ENCODE measurements around the gene FXYD7. TPM values are rescaled to one million over a fixed set of nuclear protein-coding genes. Genes with fewer than 3 reads are reported as not detected.
A peak's percentile ranks its signal among the peaks of the same experiment; 100 is the strongest.
"Not testable (repeated sequence)": the region's sequence is repeated elsewhere in the genome, so short reads cannot be mapped to it uniquely, and the experiment has no call there.

The FXYD7 gene
- total and polyA plus RNA-seq, 3 experiments from 2014 or later, result 0.60 to 12.9 (median 1.0) TPM

- Mint-ChIP-seq H3K4me3 (no peak overlapping the region), H3K36me3 (no peaks in the 10 kb centered on the region), H3K27me3 (no peaks in the 10 kb centered on the region), H3K27ac (no peak overlapping the region), H3K4me1 (no peaks in the 10 kb centered on the region), H3K9me3 (no peaks in the 10 kb centered on the region)
- ChIA-PET CTCF (interaction anchor here (1.9 kb wide), 1 partner anchor 10 kb away, joined by 5 read pairs; no protein-coding TSS in a partner anchor), POLR2A (no interaction called here)
- H3K27me3 ChIP-seq (ENCODE audit: insufficient read depth, low read length, poor library complexity, severe bottlenecking), result no peaks in the 10 kb centered on the region
- H3K27ac ChIP-seq (ENCODE audit: low read depth, low read length), result no peak overlapping the region
- no peak overlapping the region for H3K4me3 ChIP-seq (ENCODE audit: low read length)
- H3K4me1 ChIP-seq (ENCODE audit: insufficient read depth, low read length), result no peaks in the 10 kb centered on the region
- DNase-seq, result no peak
- H3K36me3 ChIP-seq (ENCODE audit: insufficient read depth, low read length), result no peaks in the 10 kb centered on the region
- H3K9me3 ChIP-seq (ENCODE audit: low read length), result no peaks in the 10 kb centered on the region
Measured at GRCh38 chr19:35099897-35100275, 43.2 kb upstream of the FXYD7 start.

GRCh38 chr19:35100588-35101533, 42.2 kb upstream of the FXYD7 start:
- H3K9me3 Mint-ChIP-seq, result no peaks in the 10 kb centered on the region

GRCh38 chr19:35101949-35102348, 41.1 kb upstream of the FXYD7 start:
- DNase-seq; H3K27ac Mint-ChIP-seq; H3K4me3 Mint-ChIP-seq; H3K4me3 ChIP-seq (ENCODE audit: low read length); H3K4me1 Mint-ChIP-seq; H3K9me3 Mint-ChIP-seq; H3K27ac ChIP-seq (ENCODE audit: low read depth, low read length); CTCF ChIA-PET; H3K9me3 ChIP-seq (ENCODE audit: low read length); H3K36me3 Mint-ChIP-seq; H3K27me3 Mint-ChIP-seq; POLR2A ChIA-PET; H3K27me3 ChIP-seq (ENCODE audit: insufficient read depth, low read length, poor library complexity, severe bottlenecking); H3K36me3 ChIP-seq (ENCODE audit: insufficient read depth, low read length); H3K4me1 ChIP-seq (ENCODE audit: insufficient read depth, low read length): not testable (repeated sequence)

More at GRCh38 chr19:35100588-35101533, 42.2 kb upstream of the FXYD7 start:
- H3K27me3 ChIP-seq (ENCODE audit: insufficient read depth, low read length, poor library complexity, severe bottlenecking), result no peaks in the 10 kb centered on the region
- no peaks in the 10 kb centered on the region for H3K36me3 ChIP-seq (ENCODE audit: insufficient read depth, low read length)
- H3K4me3 ChIP-seq (ENCODE audit: low read length), result no peak overlapping the region
- Mint-ChIP-seq H3K27me3 (no peaks in the 10 kb centered on the region), H3K4me1 (no peaks in the 10 kb centered on the region), H3K27ac (peak overlapping the region in 2 of 8 donors; percentile 29), H3K36me3 (no peaks in the 10 kb centered on the region), H3K4me3 (no peak overlapping the region)
- no peaks in the 10 kb centered on the region for H3K4me1 ChIP-seq (ENCODE audit: insufficient read depth, low read length)
- ChIA-PET POLR2A (no interaction called here), CTCF (interaction anchor here (0.8 to 1.9 kb wide), 3 partner anchors 11 to 128 kb away, joined by 3 to 5 read pairs (median 3); no protein-coding TSS in a partner anchor)
- no peaks in the 10 kb centered on the region for H3K9me3 ChIP-seq (ENCODE audit: low read length)
- H3K27ac ChIP-seq (ENCODE audit: low read depth, low read length), result no peak overlapping the region
- DNase-seq, result no peak

GRCh38 chr19:35103614-35104013, 39.4 kb upstream of the FXYD7 start:
- H3K27me3 ChIP-seq (ENCODE audit: insufficient read depth, low read length, poor library complexity, severe bottlenecking); H3K4me3 ChIP-seq (ENCODE audit: low read length); H3K4me1 Mint-ChIP-seq; H3K4me3 Mint-ChIP-seq; H3K36me3 ChIP-seq (ENCODE audit: insufficient read depth, low read length); H3K36me3 Mint-ChIP-seq; CTCF ChIA-PET; H3K27ac ChIP-seq (ENCODE audit: low read depth, low read length); H3K4me1 ChIP-seq (ENCODE audit: insufficient read depth, low read length); POLR2A ChIA-PET; H3K9me3 ChIP-seq (ENCODE audit: low read length); H3K27me3 Mint-ChIP-seq; H3K9me3 Mint-ChIP-seq; DNase-seq: not testable (repeated sequence)
- H3K27ac Mint-ChIP-seq, result peak overlapping the region in 3 of 8 donors; percentile 39 to 77 (median 72)

GRCh38 chr19:35104361-35104760, 38.7 kb upstream of the FXYD7 start:
- CTCF ChIA-PET, result no interaction called here
- POLR2A ChIA-PET, result no interaction called here
- H3K4me1 Mint-ChIP-seq, result no peaks in the 10 kb centered on the region

GRCh38 chr19:35105047-35105410, 38.0 kb upstream of the FXYD7 start:
- Mint-ChIP-seq H3K36me3 (no peaks in the 10 kb centered on the region), H3K9me3 (no peaks in the 10 kb centered on the region), H3K27ac (no peak overlapping the region), H3K27me3 (peaks cover 0 to 4% of the 10 kb centered on the region in 2 donors), H3K4me3 (no peak overlapping the region), H3K4me1 (no peaks in the 10 kb centered on the region)
- CTCF ChIA-PET, result no interaction called here
- no peak overlapping the region for H3K27ac ChIP-seq (ENCODE audit: low read depth, low read length)
- no peak for DNase-seq
- H3K4me3 ChIP-seq (ENCODE audit: low read length), result no peak overlapping the region
- H3K36me3 ChIP-seq (ENCODE audit: insufficient read depth, low read length), result no peaks in the 10 kb centered on the region
- H3K9me3 ChIP-seq (ENCODE audit: low read length), result no peaks in the 10 kb centered on the region
- no peaks in the 10 kb centered on the region for H3K4me1 ChIP-seq (ENCODE audit: insufficient read depth, low read length)
- H3K27me3 ChIP-seq (ENCODE audit: insufficient read depth, low read length, poor library complexity, severe bottlenecking), result no peaks in the 10 kb centered on the region
- POLR2A ChIA-PET, result no interaction called here

More at GRCh38 chr19:35104361-35104760, 38.7 kb upstream of the FXYD7 start:
- no peaks in the 10 kb centered on the region for H3K27me3 ChIP-seq (ENCODE audit: insufficient read depth, low read length, poor library complexity, severe bottlenecking)
- Mint-ChIP-seq H3K27me3 (peaks cover 0 to 4% of the 10 kb centered on the region in 2 donors), H3K27ac (peak overlapping the region in 1 of 8 donors; percentile 16), H3K4me3 (no peak overlapping the region), H3K36me3 (no peaks in the 10 kb centered on the region), H3K9me3 (no peaks in the 10 kb centered on the region)
- H3K9me3 ChIP-seq (ENCODE audit: low read length), result no peaks in the 10 kb centered on the region
- no peak overlapping the region for H3K4me3 ChIP-seq (ENCODE audit: low read length)
- H3K36me3 ChIP-seq (ENCODE audit: insufficient read depth, low read length), result no peaks in the 10 kb centered on the region
- no peaks in the 10 kb centered on the region for H3K4me1 ChIP-seq (ENCODE audit: insufficient read depth, low read length)
- no peak overlapping the region for H3K27ac ChIP-seq (ENCODE audit: low read depth, low read length)
- no peak for DNase-seq

- H3K4me1 Mint-ChIP-seq, result no peaks in the 10 kb centered on the region
- Histone ChIP-seq H3K27ac (ENCODE audit: low read depth, low read length) (no peak overlapping the region), H3K27me3 (ENCODE audit: insufficient read depth, low read length, poor library complexity, severe bottlenecking) (no peaks in the 10 kb centered on the region), H3K36me3 (ENCODE audit: insufficient read depth, low read length) (no peaks in the 10 kb centered on the region), H3K4me1 (ENCODE audit: insufficient read depth, low read length) (no peaks in the 10 kb centered on the region), H3K9me3 (ENCODE audit: low read length) (no peaks in the 10 kb centered on the region), H3K4me3 (ENCODE audit: low read length) (no peak overlapping the region)
- peaks cover 0 to 5% of the 10 kb centered on the region in 2 donors for H3K27me3 Mint-ChIP-seq
- no peaks in the 10 kb centered on the region for H3K9me3 Mint-ChIP-seq
- H3K4me3 Mint-ChIP-seq, result no peak overlapping the region
- POLR2A ChIA-PET, result no interaction called here
- no peaks in the 10 kb centered on the region for H3K36me3 Mint-ChIP-seq
- peak overlapping the region in 2 of 8 donors; percentile 6 to 56 for H3K27ac Mint-ChIP-seq
- DNase-seq, result no peak
- CTCF ChIA-PET, result interaction anchor here (1.2 kb wide), 1 partner anchor 61 kb away, joined by 3 read pairs; no protein-coding TSS in a partner anchor
Measured at GRCh38 chr19:35105411-35106290, 37.4 kb upstream of the FXYD7 start.

- Mint-ChIP-seq H3K4me1 (no peaks in the 10 kb centered on the region), H3K36me3 (no peaks in the 10 kb centered on the region), H3K9me3 (no peaks in the 10 kb centered on the region), H3K27me3 (peaks cover 0 to 7% of the 10 kb centered on the region in 2 donors), H3K4me3 (no peak overlapping the region), H3K27ac (peak overlapping the region in 3 of 8 donors; percentile 6 to 56 (median 29))
- H3K27ac ChIP-seq (ENCODE audit: low read depth, low read length), result no peak overlapping the region
- no peak overlapping the region for H3K4me3 ChIP-seq (ENCODE audit: low read length)
- H3K36me3 ChIP-seq (ENCODE audit: insufficient read depth, low read length), result no peaks in the 10 kb centered on the region
- CTCF ChIA-PET, result interaction anchor here (1.2 kb wide), 1 partner anchor 62 kb away, joined by 3 read pairs; no protein-coding TSS in a partner anchor
- DNase-seq, result no peak
- H3K9me3 ChIP-seq (ENCODE audit: low read length), result no peaks in the 10 kb centered on the region
- POLR2A ChIA-PET, result no interaction called here
- H3K27me3 ChIP-seq (ENCODE audit: insufficient read depth, low read length, poor library complexity, severe bottlenecking), result no peaks in the 10 kb centered on the region
- no peaks in the 10 kb centered on the region for H3K4me1 ChIP-seq (ENCODE audit: insufficient read depth, low read length)
Measured at GRCh38 chr19:35106291-35106583, 36.8 kb upstream of the FXYD7 start.
